Measurements from ENCODE around the gene RBM39. TPM values are rescaled to one million over a fixed set of nuclear protein-coding genes. Genes with fewer than 3 reads are reported as not detected.
A peak's percentile ranks its signal among the peaks of the same experiment; 100 is the strongest.
"Not testable (repeated sequence)": the region's sequence is repeated elsewhere in the genome, so short reads cannot be mapped to it uniquely, and the experiment has no call there.

The RBM39 gene
- total RNA-seq, 1 experiment from 2014 or later: 517 TPM

- H3K9me3 ChIP-seq (replicated peaks): no peaks in the 10 kb centered on the region
- peaks cover 96% of the 10 kb centered on the region for H3K36me3 ChIP-seq
- no peak overlapping the region for H3K27ac ChIP-seq
- DNase-seq: no peak
- no peaks in the 10 kb centered on the region for H3K27me3 ChIP-seq
- no peaks in the 10 kb centered on the region; the same call in 1 of the 2 replicates for H3K4me1 ChIP-seq
- H3K4me3 ChIP-seq: no peak overlapping the region
These were observed 32.0 kb downstream of the RBM39 start for GRCh38 chr20:35710039-35710438.

DNA sequence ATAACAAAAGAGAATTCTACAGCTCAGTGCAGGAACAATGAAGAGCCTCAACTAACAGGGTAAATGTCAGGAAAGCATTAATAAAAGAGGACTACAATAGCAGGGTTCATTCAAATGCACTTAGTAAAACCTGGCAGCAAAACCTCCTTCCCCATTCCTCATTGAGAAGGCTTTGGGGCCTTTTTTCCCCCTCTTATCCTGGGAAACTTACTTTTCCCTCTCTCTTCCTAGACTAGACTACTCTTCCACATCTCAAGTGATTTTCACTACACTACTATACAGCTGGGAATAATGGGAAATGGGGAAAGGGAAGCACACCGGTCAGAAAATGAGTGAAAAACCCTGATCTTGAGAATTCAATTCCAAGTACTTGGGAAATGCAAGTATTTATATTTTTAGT lies 32.8 kb downstream of the RBM39 start:
- no peak for DNase-seq
- H3K27ac ChIP-seq: no peak overlapping the region
- H3K27me3 ChIP-seq: no peaks in the 10 kb centered on the region
- peaks cover 96% of the 10 kb centered on the region for H3K36me3 ChIP-seq
- no peaks in the 10 kb centered on the region for H3K9me3 ChIP-seq (replicated peaks)
- H3K4me1 ChIP-seq: no peaks in the 10 kb centered on the region; the same call in 1 of the 2 replicates
- no peak overlapping the region for H3K4me3 ChIP-seq

- Histone ChIP-seq H3K27ac (no peak overlapping the region), H3K4me3 (no peak overlapping the region), H3K4me1 (no peaks in the 10 kb centered on the region; the same call in 1 of the 2 replicates), H3K27me3 (no peaks in the 10 kb centered on the region), H3K36me3 (peaks cover 97% of the 10 kb centered on the region), H3K9me3 (replicated peaks) (no peaks in the 10 kb centered on the region)
- no peak for DNase-seq
These were observed 33.6 kb downstream of the RBM39 start for GRCh38 chr20:35708502-35708901.

GRCh38 chr20:35706591-35707529 lies 35.2 kb downstream of the RBM39 start:
- not testable (repeated sequence) for H3K27me3 ChIP-seq; H3K9me3 ChIP-seq (replicated peaks); DNase-seq; H3K4me1 ChIP-seq; H3K27ac ChIP-seq; H3K4me3 ChIP-seq
- peaks cover 99% of the 10 kb centered on the region for H3K36me3 ChIP-seq

GRCh38 chr20:35705894-35706293 lies 36.2 kb downstream of the RBM39 start:
- H3K4me3 ChIP-seq; H3K9me3 ChIP-seq (replicated peaks); DNase-seq; H3K27me3 ChIP-seq; H3K27ac ChIP-seq; H3K4me1 ChIP-seq: not testable (repeated sequence)
- H3K36me3 ChIP-seq: peaks cover 99% of the 10 kb centered on the region

DNA sequence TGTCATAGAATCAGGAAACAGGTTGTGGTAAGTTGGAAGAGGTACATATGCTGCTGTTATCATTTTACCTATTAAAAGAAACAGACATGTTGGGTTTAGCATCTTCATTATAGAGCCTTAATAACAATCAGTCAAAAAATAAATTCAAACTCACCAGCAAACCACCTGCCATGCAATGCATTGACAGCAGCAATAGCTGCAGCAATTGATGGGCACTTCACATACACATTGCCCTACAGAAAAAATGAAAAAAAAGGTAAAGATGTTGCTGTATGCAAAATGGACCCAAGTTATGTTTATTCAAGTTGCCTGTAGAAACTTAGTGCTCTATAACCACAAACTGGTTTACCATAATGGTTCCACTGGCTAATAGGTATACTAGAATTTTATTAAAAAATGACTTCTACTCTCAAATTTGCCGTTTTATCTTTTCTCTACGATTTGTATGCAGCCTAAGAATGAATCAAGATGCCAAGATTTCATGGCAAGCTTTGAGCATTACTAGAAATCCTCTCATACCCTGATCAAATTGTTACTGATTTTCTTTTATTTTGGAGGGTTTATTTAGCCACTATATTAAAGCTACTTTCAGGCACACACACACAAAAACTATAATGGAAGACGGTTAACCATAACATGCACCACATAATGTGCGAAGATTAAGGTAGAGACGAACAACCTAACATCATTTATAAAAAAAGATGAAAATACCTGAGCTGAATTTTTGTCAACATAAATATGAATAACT lies 37.4 kb downstream of the RBM39 start:
- Histone ChIP-seq H3K27ac (no peak overlapping the region), H3K9me3 (replicated peaks) (no peaks in the 10 kb centered on the region), H3K4me3 (no peak overlapping the region), H3K4me1 (peaks cover 9% of the 10 kb centered on the region; the same call in 1 of the 2 replicates), H3K27me3 (no peaks in the 10 kb centered on the region), H3K36me3 (peaks cover 91% of the 10 kb centered on the region)
- no peak for DNase-seq

DNA sequence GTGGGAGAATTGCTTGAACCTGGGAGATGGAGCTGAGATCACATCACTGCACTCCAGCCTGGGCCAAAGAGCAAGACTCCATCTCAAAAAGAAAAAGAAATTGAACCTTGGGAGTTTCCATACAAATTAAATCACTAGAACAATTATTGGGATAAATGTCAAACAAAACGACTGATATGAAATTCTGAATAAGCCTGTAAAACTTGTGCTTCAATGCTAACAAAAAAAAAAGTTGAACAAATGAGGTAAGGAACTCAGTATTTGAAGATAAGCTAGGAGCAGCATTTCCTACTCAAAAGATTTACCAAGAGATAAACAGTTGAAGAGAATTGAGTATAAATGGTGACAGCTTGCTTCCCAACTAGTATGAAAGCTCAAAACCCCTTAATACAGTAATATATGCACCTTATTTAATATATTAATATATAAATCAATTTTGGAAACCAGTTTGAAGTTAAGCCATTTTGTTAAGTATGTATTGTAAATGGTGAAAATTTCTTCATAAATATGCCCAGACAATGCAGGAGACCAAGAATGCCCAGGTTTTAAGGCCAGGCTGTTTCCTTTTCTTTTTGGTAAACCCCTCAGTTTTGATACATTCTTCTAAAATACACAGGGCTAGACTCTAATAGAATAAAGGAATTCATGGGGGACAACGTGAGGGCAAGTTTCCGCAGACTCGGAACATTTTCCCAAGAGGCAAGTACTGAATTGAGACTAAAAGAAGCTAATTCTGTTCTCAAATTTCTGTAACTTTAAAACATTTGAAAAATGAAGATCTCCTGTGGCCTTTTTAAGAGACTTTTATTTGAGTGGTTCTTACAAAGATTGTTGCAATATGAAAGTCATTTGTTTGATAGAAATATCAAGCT lies 39.0 kb downstream of the RBM39 start:
- H3K27ac ChIP-seq: no peak overlapping the region
- no peak for DNase-seq
- no peak overlapping the region for H3K4me3 ChIP-seq
- peaks cover 10% of the 10 kb centered on the region for H3K4me1 ChIP-seq
- H3K36me3 ChIP-seq: peaks cover 75% of the 10 kb centered on the region
- no peaks in the 10 kb centered on the region for H3K9me3 ChIP-seq (replicated peaks)
- H3K27me3 ChIP-seq: no peaks in the 10 kb centered on the region

DNA sequence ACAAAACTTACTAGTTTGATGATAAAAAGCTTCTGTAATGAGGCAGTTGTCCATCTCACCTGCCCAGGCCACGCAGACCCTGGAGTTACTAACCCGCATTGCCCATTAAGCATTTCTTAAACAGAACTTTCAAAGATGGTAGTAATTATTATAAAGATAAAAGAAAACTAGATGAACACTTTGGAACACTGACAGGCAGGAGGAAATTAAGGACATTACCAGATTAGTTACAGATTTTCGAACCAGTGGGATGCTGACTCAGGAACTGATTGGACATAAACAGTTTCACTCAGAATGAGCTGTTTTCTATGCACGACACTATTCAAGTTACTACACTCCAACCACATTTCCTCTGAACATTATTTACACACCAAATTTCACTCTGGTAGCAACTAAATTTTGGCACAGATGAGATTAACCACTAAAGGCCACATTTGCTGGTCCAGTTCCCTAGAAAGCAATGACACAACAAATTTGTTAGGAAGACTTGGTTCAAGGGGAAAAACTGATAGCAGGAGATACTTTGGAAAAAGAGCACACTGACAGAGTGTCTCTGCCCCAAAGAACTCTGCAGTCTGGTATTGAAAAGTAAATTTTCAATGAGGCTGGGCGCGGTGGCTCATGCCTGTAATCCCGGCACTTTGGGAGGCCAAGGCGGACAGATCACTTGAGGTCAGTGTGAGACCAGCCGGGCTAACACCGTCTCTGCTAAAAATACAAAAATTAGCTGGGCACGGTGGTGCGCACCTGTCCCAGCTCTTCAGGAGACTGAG lies 39.8 kb downstream of the RBM39 start:
- peak; percentile 31 to 35 for DNase-seq
- no peaks in the 10 kb centered on the region for H3K27me3 ChIP-seq
- H3K4me3 ChIP-seq: no peak overlapping the region
- H3K36me3 ChIP-seq: peaks cover 66% of the 10 kb centered on the region
- no peak overlapping the region; the same call in 1 of the 2 replicates for H3K27ac ChIP-seq
- no peaks in the 10 kb centered on the region for H3K9me3 ChIP-seq (replicated peaks)
- H3K4me1 ChIP-seq: peaks cover 17% of the 10 kb centered on the region

GRCh38 chr20:35700625-35701148 lies 41.4 kb downstream of the RBM39 start:
- Histone ChIP-seq H3K4me1 (peaks cover 17% of the 10 kb centered on the region), H3K27me3 (no peaks in the 10 kb centered on the region), H3K9me3 (replicated peaks) (no peaks in the 10 kb centered on the region), H3K4me3 (peak overlapping the region; percentile 88), H3K36me3 (peaks cover 52% of the 10 kb centered on the region), H3K27ac (no peak overlapping the region)
- DNase-seq: peak in 1 of 2 experiments; percentile 44

DNA sequence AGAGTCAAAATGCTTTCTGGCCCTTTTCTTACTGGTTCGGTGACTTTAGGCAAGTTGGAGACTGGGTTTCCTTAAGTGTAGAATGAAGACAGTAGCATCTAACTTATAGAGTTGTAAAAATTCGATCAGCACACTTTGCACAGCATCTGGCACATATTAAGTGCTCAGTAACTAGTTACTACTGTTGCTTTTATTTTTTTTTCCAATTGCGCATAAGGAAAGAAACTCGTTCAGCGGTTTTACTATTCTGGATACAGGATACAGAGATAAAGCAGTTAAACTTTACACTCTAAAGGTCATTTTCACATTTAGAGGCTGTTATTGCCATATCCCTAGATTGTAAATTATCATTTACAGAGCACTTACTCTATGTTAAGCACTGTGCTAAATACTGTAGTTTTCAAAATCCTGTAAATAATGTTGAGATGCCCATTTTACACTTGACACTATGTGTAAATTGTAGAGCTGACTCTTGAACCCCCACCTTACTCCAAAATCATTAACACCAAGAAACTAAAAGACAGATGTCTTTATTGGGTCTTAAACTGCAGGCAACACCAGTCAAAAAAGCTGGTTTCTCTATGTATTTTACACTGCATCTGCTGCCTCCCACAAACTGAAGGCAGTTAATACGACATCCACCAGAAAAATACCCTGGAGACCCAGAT lies 42.0 kb downstream of the RBM39 start:
- DNase-seq: no peak
- peak overlapping the region; percentile 88 for H3K4me3 ChIP-seq
- H3K4me1 ChIP-seq: peaks cover 17% of the 10 kb centered on the region
- peak overlapping the region; percentile 66 for H3K27ac ChIP-seq
- H3K9me3 ChIP-seq (replicated peaks): no peaks in the 10 kb centered on the region
- H3K27me3 ChIP-seq: no peaks in the 10 kb centered on the region
- peaks cover 46% of the 10 kb centered on the region for H3K36me3 ChIP-seq

DNA sequence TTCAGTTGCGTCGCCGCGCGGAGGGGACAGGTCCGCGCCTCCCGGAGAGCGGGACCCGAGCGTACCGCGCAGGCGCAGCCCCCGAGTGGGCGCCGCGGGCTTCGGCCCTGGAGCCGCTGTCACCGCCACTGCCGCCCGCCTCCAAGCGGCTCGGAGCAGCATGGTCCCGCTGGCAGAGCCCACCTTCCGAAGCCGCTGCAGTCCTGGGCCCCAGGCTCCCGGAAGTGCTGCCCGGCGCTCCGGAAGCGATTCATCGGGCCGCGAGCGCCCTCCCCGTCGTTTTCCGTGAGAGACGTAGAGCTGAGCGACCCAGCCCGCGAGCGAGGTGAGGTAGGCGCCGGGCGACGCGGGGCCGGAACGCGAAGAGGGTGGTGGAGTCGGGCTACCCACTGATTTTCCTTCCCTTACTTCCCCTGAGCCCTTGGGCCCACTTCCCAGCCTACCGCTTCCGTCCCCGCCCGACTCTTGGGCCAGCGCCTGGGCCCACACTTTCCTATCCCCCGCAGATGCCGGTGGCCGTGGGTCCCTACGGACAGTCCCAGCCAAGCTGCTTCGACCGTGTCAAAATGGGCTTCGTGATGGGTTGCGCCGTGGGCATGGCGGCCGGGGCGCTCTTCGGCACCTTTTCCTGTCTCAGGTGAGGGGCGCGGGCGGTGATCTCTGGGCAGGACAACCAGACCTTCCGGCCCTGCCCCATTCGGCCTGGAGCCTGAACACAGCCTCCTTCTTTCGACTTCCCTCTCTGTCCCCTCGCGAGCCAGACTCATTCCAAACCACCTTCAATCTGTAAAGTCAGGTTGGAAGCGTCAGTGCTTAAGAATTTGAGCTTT lies 42.7 kb downstream of the RBM39 start, which contains the start of the genes NFS1 and ROMO1:
TSS of gene NFS1 (minus strand) at position 226 of the 830 bp plus-strand sequence. CDS start at position 162, 64 bp downstream.
TSS of gene ROMO1 (plus strand) at position 279 of the 830 bp plus-strand sequence. CDS start at position 507, 228 bp downstream.
- H3K4me1 ChIP-seq: peaks cover 17% of the 10 kb centered on the region
- peak within 1 kb of the TSS; percentile 66 for H3K27ac ChIP-seq

More for the DNA sequence above, 42.7 kb downstream of the RBM39 start, which contains the start of the genes NFS1 and ROMO1:
- Histone ChIP-seq H3K36me3 (peaks cover 39% of the 10 kb centered on the region), H3K27me3 (no peaks in the 10 kb centered on the region), H3K9me3 (replicated peaks) (no peaks in the 10 kb centered on the region), H3K4me3 (peak within 1 kb of the TSS; percentile 88)
- peak; percentile 95 to 96 for DNase-seq

Data from SJCRH30 (cell line).